ENCODE data around the gene KIAA1217. TPM values are rescaled to one million over a fixed set of nuclear protein-coding genes. Genes with fewer than 3 reads are reported as not detected.

Gene KIAA1217
- total and polyA plus RNA-seq, 2 of the 4 experiments (the other 2 are of a cell fraction), result 3.4 to 4.4 TPM

DNA sequence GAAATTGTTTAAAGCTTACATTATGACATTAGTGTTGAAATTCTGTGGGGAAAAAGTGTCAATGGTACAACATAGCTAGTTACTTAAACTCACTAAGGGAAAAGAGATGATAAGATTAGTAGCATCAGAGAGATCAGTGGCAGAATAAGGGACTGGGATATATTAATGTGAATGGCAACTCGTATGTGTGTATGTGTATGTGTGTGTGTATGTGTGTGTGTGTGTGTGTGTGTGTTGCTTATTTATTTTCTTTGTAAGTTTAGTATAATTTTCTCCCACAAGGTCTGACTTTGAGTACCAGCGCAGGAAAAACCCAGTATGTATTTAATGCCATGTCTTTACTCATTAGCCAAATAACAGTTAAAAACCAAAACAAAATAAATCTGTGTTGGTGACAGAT is 258.7 kb downstream of the KIAA1217 start:
- Histone ChIP-seq H4K20me1 (ENCODE audit: insufficient read depth, low read length) (no peaks in the 10 kb centered on the region), H2BK5ac (ENCODE audit: low read depth, low read length, poor library complexity, severe bottlenecking) (no peak overlapping the region), H3K79me1 (ENCODE audit: low read depth in 1 of 2, low read length in 2 of 2) (peaks cover 5 to 14% of the 10 kb centered on the region in 2 experiments; a peak in 1 of 4 replicates), H2AFZ (replicated peaks; ENCODE audit: low read length, poor library complexity) (no peak overlapping the region), H2AK5ac (ENCODE audit: low read depth, low read length) (no peak overlapping the region), H3K9me3 (ENCODE audit: control insufficient read depth, insufficient read depth, low read length) (no peaks in the 10 kb centered on the region), H3K27ac (ENCODE audit: insufficient read depth, low read length) (no peak overlapping the region), H2BK20ac (ENCODE audit: low read depth, low read length) (no peak overlapping the region), H3K9me1 (ENCODE audit: insufficient read depth, low read length) (peaks cover 19% of the 10 kb centered on the region), H2BK120ac (ENCODE audit: low read depth, low read length) (no peak overlapping the region), H3K9ac (ENCODE audit: low read depth, low read length) (no peak overlapping the region), H4K5ac (ENCODE audit: low read depth, low read length) (no peak overlapping the region), H3K56ac (ENCODE audit: extremely low read depth, insufficient read depth, low read length) (no peak overlapping the region), H3K36me3 (ENCODE audit: control insufficient read depth, insufficient read depth, low read length) (peaks cover under 1% of the 10 kb centered on the region; the same call in 1 of the 2 replicates), H3K4ac (ENCODE audit: low read depth, low read length) (no peak overlapping the region), H3K14ac (replicated peaks; ENCODE audit: low read depth, low read length) (no peak overlapping the region), H3K23ac (ENCODE audit: low read depth, low read length) (no peak overlapping the region; the same call in 1 of the 2 replicates), H3K27me3 (ENCODE audit: control insufficient read depth, insufficient read depth, low read length) (no peaks in the 10 kb centered on the region), H3K4me3 (ENCODE audit: insufficient read depth, low read depth, low read length) (peak overlapping the region; percentile 43; the same call in 1 of the 2 replicates), H4K8ac (ENCODE audit: low read depth in 2 of 2, low read length in 2 of 2) (no peak overlapping the region), H4K91ac (ENCODE audit: insufficient read depth, low read depth, low read length) (no peak overlapping the region), H2AK9ac (replicated peaks; ENCODE audit: low read depth, low read length, poor library complexity) (no peak overlapping the region), H2BK15ac (ENCODE audit: low read depth, low read length) (no peak overlapping the region), H3K18ac (ENCODE audit: low read depth, low read length) (no peak overlapping the region), H3K4me2 (ENCODE audit: low read depth, low read length) (peak overlapping the region; percentile 82), H3K4me1 (ENCODE audit: control insufficient read depth, insufficient read depth, low read length) (peaks cover 23% of the 10 kb centered on the region)
- no TSS peak for BruUV-seq (replicated peaks)
- dilution Hi-C loops (cut with HindIII; ENCODE audit: low sequenced_read_pairs, unreplicated experiment), result no loop called here
- DNase-seq (no peak), ATAC-seq (ENCODE audit: low read depth) (no peak)
- ChIA-PET POLR2A (ENCODE audit: unreplicated experiment) (no interaction called here), CTCF (interaction anchor here (0.5 kb wide), 1 partner anchor 14 kb away, joined by 3 read pairs; no protein-coding TSS in a partner anchor)
- WGBS, 2 experiments (ENCODE audit: extremely low coverage in 2 of 2, insufficient read length in 1 of 2), result no CpG with 5 or more reads among the region's 2 CpGs
- in situ Hi-C loops (cut with MboI; ENCODE audit: low sequenced_read_pairs), result no loop called here
- intact Hi-C loops (cut with micrococcal nuclease), result loop anchor here (5.0 kb wide), 1 partner anchor 35 kb away; no protein-coding TSS in a partner anchor
- TF ChIP-seq, protein P1, sequence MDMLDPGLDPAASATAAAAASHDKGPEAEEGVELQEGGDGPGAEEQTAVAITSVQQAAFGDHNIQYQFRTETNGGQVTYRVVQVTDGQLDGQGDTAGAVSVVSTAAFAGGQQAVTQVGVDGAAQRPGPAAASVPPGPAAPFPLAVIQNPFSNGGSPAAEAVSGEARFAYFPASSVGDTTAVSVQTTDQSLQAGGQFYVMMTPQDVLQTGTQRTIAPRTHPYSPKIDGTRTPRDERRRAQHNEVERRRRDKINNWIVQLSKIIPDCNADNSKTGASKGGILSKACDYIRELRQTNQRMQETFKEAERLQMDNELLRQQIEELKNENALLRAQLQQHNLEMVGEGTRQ (IDR thresholded peaks at IDR 0.05; ENCODE audit: low read depth, low read length), result no peak
- TF ChIP-seq NFE2L2 (IDR thresholded peaks at IDR 0.05; ENCODE audit: low read depth, low read length), result no peak
